Sigmoid colon (tissue), 4 donors: Measurements from ENCODE around the gene DCTN3.

Experiments
- CTCF ChIP-seq, 4 experiments: fragments of 450-650 bp in 3 of 4; fragments of 200-600 bp in 1 of 4; IDR thresholded peaks; one replicate each; pipeline ENCODE4 v1.5.1; 2016 to 2019; ENCODE audit warnings: antibody characterized with exemption in 4 of 4, mild to moderate bottlenecking in 3 of 4, moderate library complexity in 2 of 4
- EP300 ChIP-seq, 4 donors: sonication (generic); formaldehyde crosslinking; IDR thresholded peaks; one replicate each; pipeline ENCODE4 v1.6.1; 2017; ENCODE audit warnings: antibody characterized with exemption in 4 of 4
- POLR2A ChIP-seq, 2 donors: fragments of 450-650 bp; IDR thresholded peaks; one replicate each; pipeline ENCODE4 v1.6.1; 2016; ENCODE audit warnings: antibody characterized with exemption in 2 of 2, mild to moderate bottlenecking in 2 of 2, moderate library complexity in 2 of 2
- POLR2AphosphoS5 ChIP-seq, 4 donors: sonication (generic); formaldehyde crosslinking; IDR thresholded peaks; one replicate each; pipeline ENCODE4 v1.6.1; 2017; ENCODE audit warnings: antibody characterized with exemption in 4 of 4

- no peak for TF ChIP-seq CTCF (IDR thresholded peaks at IDR 0.05)
- TF ChIP-seq POLR2A (IDR thresholded peaks at IDR 0.05), result no peak
- TF ChIP-seq POLR2AphosphoS5 (IDR thresholded peaks at IDR 0.05), result no peak
- TF ChIP-seq EP300 (IDR thresholded peaks at IDR 0.05), result no peak
Measured at GRCh38 chr9:34600908-34601307, 19.4 kb downstream of the DCTN3 start.
